GM18508 (cell line): ENCODE results near the gene CAD.
"Not testable (repeated sequence)": the region's sequence is repeated elsewhere in the genome, so short reads cannot be mapped to it uniquely, and the experiment has no call there.

Experiments
- ATAC-seq: cut with Tn5 transposase; IDR thresholded peaks from one replicate; pipeline ENCODE4 v1.9.1; 2021; ENCODE audit warnings: moderate number of reproducible peaks; ENCODE audit not compliant: insufficient read depth, unreplicated experiment

Gene CAD

DNA sequence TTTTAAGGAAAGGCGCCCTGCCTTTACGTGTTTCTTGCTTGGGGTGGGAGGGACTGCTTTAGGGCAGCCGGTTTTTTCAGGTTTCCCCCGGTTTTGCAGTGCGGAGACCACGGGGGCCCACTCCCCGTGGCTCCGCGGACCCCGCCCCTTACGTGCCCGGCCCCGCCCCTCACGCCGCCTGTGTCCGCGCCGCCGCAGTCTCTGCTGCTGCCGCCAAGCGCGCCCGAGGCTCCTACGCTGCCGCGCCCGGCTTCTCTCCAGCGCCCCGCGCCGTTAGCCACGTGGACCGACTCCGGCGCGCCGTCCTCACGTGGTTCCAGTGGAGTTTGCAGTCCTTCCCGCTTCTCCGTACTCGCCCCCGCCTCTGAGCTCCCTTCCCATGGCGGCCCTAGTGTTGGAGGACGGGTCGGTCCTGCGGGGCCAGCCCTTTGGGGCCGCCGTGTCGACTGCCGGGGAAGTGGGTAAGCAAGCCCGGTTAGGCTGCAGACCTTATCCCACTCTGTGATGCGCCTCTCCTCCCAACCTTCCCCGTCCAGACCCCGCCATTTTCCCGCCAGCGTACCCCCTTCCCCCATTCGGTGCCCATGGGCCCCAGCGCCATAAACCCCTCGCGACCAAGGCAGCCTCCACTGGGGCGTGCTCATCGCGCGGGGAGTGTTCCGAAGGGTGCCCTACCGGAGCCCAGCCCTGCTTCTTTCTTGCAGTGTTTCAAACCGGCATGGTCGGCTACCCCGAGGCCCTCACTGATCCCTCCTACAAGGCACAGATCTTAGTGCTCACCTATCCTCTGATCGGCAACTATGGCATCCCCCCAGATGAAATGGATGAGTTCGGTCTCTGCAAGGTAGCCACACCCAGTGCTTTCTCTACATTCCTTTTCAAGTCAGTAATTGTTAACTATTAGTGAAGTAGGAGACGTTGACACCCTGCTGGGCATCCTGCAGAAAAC lies at the start of gene CAD:
Gene CAD, plus strand, starts transcription at position 197 of the 949 bp plus-strand sequence. Its CDS starts 183 bp downstream, at position 380.
- ATAC-seq = no peak

DNA sequence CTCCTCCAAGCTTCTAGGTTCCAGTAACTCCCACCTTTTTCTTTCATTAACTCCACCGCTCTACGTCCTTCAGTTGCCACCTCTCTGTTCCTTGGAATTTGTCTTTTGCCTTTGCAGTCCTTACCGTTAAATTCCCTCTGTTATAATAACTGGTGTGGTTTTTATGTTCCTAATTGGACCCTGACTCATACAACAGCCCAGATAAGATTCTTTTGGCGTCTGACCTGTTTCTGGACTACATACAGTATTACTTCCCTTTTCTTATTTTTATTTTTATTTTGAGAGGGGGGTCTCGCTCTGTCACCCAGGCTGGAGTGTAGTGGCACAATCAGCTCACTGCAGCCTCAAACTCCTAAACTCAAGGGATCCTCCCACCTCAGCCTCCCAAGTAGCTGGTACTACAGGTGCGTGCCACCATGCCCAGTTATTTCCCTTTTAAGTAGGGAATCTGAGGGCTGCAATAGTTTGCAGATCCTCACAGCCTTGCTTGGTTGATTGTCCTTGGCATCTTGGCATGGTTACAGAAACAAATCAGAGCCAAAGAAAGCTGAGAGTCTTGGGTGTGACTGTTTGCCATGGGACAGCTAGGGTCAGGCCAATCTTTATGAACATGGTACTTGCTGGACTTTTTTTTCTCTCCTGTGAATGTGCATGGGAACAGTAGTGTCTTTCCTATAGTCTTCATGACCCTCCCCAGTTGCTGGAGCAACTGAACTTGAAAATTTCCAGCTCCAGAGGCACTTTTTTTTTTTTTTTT lies 46.4 kb upstream of the CAD start:
- ATAC-seq = no peak

DNA sequence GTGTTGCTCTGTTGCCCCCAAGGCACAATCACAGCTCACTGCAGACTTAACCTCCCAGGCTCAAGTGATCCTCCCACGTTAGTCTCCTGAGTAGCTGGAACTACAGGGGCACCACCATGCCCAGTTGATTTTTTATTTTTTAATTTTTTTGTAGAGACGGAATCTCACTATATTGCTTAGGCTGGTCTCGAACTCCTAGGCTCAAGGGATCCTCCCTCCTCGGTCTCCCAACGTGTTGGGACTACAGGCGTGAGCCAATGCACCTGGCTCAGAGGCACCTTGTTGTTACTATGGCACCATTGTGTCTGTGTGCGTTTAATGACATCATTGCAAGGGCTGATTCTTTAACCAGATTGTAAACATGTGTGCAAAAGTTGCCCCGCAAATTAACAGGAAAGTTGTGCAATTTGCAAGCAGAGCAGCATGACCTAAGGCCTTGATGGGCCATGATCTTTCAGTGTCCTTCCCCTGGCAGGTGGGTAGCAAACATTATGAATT lies 45.8 kb upstream of the CAD start:
- no peak for ATAC-seq

DNA sequence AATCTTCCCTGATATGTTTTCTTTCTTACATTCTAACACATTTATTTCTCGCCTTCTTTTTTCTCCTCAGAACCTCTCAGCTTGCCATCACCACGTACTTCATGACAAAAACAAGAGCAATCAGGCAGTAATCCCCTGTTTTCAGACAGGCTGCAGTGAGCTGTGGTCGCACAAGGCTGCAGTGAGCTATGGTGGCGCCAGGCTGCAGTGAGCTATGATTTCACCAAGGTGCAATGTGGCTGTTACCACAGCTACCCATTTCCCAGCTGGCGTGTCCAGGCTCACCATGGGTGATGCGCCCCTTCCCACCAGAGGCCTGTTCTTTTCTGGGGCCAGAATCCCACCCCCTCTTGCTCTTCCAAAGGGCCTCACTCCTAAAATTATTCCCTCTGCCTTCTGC lies 42.5 kb upstream of the CAD start:
- no peak for ATAC-seq

DNA sequence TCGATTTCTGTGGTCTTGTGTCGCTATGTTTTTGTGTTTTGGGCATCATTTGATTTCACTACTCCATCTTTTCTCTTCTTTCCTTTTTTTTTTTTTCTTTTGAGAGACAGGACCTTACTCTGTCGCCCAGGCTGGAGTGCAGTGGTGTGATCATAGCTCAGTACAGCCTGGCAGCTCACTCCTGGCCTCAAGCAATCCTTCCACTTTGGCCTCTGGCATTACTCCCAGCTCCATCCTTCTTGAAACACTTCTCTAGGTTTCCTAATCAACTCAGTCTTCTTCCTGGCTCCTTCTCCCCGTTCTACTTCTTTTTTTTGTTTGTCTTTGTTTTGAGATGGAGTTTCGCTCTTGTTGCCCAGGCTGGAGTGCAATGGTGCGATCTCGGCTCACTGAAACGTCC lies 41.8 kb upstream of the CAD start:
- ATAC-seq = no peak

DNA sequence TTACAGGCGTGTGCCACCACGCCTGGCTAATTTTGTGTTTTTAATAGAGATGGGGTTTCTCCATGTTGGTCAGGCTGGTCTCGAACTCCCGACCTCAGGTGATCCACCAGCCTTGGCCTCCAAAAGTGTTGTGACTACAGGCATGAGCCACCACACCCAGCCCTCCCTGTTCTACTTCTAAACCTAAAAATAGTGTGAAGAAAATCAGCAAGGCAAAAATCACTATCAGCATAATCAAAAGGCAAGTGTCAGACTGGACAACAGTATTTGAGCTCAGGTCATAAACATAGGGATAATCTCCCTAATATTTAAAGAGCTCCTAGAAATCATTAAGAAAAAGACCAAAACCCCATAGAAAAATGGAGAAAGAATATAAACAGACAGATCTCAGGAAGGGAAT lies 41.4 kb upstream of the CAD start:
- not testable (repeated sequence) for ATAC-seq

DNA sequence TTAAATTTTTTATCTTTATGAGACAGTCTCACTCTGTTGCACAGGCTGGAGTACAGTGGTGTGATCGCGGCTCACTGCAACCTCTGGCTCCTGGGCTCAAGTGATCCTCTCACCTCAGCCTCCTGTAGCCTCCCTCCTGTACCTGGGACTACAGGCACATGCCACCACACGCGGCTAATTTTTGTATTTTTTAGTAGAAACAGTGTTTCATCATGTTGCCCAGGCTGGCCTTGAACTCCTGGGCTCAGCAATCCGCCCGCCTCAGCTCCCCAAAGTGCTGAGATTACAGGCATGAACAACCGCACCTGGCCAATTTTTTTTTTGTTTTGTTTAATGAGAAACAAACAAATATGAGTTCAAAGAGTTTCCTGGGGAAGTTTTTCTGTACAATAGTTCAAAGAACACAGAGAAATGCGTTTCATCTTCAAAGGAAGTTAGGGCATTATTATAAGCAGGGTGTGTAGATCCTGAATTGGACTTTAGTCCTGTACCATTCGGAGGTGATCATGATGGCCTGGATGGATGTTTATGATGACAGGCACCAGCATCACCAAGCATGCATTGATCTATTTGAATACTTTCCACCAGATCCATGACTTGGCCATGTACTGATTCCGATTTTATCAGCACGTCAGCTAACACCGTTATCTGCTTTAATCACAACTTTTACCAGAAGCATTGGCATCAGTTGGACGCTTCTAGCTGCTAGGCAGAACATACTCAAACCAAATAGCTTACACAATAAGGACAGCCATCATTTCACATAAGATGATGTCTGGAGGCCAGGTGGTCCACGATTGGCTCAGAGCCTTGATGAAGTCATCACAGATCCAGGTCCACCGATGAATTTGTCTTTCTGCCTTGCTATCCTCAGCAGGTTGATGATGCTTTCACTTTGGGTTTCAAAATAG lies 39.5 kb upstream of the CAD start:
- ATAC-seq = no peak

DNA sequence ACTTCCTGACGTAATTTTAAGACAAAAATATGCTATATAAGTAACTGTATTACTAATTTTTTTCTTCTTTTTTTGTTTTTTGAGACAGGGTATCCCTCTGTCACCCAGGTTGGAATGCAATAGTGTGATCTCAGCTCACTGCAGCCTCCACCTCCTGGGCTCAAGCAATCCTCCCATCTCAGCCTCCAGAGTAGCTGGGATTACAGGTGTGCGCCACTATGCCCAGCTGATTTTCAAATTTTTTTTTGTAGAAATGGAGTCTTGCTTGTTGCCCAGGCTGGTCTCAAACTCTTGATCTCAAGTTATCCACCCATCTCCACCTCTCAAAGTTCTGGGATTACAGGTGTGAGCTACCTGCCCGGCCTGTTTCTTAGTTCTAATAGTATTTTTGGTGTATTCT lies 38.7 kb upstream of the CAD start:
- no peak for ATAC-seq

DNA sequence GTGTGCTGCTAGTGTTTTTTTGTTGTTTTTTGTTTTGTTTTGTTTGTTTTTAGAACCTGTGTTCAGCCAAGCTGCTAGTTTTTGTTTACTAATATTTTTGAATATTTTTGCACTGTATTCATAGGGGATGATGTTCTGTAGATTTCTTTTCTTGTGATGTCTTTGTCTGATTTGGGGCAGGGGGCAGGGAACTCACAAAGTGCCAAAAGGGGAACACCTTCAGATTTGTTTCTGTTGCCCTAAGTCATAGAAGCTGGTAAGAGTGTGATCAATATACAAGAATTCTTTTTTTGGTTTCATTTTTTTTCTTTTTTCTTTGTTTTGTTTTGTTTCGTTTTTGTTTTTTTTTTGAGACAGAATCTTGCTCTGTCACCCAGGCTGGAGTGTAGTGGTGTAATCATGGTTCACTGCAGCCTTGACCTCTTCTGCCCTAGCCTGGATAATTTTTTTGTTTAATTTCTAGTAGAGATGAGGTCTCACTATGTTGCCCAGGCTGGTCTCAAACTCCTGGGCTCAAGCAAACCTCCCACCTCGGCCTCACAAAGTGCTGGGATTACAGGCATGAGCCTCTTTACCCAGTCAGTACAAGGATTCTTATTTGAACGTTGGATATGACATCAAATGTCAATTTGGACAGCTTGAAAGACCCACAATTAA lies 37.7 kb upstream of the CAD start:
- ATAC-seq = no peak

DNA sequence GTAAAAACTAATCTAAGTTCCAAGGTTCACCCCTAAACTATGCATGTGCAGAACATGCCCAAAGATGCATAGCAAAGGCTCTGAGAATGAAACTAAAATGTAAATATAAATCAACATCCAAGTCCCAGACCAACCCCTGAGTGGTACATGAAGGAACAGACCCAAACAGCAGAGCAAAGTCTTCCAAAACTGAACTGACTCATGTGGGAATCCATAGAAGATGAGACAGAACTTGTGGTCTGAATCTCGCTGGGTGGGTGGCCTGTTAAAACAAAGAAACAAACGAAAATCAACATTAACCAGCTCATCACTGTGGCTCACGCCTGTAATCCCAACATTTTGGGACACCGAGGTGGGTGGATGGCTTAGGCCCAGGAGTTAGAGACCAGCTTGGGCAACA lies 34.8 kb upstream of the CAD start:
- ATAC-seq = no peak

DNA sequence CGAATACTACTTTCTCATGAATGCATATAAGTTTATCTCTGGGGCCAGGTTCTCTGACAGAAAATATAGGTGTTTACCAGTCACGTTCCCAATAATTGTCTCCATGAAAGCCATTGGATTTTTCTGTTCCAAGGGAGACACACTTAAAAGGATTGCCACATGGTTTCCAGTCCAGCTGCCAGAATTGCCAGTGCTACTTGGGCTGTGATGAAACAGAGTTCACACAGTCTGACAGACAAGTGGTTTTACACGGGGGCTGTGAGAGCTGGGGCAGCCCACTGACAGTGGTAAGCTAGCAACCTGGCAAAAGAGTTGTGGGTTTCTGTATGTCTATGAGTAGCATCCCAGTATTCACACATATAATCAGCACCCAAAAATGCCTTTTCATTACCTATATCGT lies 33.1 kb upstream of the CAD start:
- no peak for ATAC-seq

DNA sequence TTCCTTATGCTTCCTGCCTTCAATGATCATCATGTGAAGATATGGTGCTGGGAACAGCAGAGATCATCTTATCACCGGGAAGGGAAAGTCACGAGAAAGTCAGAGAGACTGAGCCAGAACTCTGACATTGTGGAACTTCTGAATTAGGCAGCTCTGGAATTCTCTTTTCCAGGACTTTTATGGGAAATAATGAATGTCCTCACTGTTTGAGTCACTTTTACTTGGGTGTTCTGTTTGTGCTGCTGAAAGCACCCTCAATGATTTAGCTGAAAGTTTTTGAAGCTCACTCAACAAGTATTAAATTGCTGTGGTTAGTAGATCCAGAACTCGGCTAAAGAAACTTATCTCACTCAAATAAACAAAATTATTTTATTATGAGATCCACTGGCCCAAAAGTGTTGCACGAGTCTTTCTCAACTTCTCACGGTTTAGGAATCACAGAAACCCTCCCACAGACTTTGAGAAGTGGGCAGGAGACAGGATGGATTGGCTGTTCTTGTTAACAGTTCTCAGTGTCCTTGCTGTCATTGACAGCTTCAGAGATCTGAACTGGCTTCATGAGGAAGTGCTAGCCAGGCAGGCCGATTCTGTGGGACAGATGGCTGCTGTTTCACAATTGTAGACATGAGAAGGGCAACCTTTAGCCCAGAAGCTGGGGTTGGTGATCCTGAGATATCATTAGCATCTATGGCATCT lies 31.7 kb upstream of the CAD start:
- ATAC-seq = no peak

DNA sequence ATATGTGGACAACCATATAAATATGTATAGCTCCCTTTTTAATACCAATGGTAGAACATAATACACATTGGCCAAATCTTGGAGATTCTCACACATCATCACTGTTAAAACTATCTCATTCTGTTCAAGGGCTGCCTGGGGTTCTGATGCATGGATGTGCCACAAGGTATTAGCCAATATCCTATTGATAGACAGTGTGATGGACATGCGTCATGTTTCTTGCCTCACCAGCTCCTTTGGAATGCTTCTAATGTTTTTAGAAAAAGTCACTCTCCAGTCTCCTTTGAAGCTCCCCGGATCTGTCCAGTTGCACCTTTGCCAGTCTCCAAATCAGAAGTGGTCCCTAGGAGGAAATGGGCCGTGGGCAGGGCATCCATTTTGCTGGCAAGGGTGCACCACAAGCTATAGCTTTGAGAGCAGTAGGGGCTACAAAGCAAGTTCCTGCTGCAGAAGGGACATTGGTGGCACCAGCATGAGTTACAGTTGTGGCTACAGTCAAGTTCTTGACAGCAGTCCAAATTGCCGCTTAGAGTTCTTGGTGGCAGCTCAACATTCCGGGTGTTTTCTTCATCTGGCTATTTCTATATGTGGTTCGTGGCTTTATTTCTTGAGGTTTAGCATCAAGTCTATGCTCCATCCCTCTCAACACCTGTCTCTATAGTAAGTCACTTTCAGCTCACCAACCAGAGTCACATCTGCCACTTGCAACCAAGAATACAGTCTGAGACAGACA lies 30.4 kb upstream of the CAD start:
- no peak for ATAC-seq

DNA sequence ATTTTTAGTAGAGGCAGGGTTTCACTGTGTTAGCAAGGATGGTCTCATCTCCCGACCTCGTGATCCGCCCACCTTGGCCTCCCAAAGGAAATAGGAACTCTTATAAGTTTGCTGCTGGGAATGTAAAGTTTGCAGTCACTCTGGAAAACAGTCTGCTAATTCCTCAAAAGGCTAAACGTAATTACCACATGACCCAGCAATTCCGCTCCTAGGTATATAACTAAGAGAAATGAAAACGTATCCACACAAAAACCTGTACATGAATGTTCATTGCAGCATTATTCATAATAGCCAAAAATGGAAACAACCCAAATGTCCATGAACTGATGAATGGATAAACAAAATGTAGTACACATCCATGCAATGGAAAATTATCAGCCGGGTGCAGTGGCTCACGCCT lies 27.2 kb upstream of the CAD start:
- ATAC-seq = no peak

DNA sequence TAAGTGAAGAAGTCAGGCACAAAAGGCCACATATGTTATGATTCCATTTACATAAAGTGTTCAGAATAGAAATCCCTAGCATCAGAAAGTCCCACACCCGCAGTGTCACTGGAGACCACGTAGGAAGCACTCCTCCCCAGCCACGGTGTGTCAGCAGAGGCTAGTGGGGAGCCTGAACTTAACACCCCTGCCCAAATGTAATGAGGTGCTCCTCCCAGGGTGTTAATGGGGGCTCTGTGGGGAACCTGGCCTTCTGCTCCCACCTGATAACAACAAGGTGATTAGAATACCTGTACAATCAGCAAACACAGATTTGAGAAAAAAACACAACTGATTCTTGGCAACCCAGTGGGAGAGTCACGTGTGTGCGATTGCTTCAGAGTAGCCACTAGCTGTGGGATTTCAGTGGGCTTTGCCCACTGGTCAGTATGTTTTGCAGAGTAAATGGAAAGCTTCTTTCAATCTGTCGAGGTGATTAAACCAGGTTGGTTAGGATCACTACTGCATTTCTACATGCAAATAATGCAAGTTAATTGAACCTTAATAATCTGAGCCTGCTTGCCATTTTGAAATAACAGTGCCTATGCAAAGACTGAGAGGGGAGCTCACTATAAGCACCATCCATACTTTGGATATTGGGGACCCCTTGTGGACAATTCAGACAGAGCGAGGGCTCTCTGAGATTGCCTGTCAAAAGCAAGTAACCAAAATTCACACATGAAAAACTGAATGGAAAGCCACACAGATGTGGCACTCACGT lies 25.9 kb upstream of the CAD start:
- no peak for ATAC-seq

DNA sequence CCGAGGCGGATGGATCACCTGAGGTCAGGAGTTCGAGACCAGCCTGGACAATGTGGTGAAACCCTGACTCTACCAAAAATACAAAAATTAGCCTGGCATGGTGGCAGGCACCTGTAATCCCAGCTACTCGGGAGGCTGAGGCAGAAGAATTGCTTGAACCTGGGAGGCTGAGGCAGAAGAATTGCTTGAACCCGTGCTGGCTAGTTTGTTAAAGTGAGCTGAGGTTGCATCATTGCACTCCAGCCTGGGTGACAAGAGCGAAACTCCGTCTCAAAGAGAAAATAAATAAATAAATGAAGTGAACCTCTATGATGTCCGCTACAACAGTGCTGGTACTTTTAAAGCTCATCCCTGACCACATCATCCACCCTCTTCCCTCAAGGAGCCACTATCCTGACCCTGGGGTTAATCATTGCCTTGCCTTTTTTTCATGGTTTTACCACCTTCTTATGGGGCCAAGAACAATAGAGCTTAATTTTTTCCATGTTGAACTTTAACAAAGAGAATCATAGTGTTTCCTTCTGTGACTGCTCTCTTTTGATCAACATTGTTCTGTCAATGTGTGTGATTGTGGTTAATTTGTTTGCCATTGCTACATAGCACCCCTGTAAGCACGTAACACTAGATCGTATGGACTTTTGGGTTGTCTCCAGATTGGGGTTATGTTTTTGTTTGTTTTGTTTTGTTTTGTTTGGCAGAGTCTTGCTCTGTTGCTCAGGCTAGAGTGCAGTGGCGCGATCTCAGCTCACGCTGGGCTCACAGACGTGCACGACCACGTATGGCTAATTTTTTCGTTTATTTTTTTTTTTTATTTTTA lies 22.4 kb upstream of the CAD start:
- no peak for ATAC-seq

DNA sequence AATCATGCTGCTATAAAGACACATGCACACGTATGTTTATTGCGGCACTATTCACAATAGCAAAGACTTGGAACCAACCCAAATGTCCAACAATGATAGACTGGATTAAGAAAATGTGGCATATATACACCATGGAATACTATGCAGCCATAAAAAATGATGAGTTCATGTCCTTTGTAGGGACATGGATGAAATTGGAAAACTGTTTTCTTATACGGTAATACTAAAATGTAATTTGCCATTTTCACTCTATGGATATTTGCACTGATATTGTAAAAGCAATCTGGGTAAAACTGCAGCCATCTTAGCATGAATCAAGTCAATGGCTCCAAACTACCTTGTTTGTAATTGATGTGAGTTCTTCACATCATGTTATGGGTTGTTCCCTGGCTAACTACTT lies 21.4 kb upstream of the CAD start:
- not testable (repeated sequence) for ATAC-seq
